ENCODE data around the gene COL6A3. TPM values are rescaled to one million over a fixed set of nuclear protein-coding genes. Genes with fewer than 3 reads are reported as not detected.

COL6A3 gene
- total RNA-seq, 1 experiment from 2014 or later, result 0.81 TPM

GRCh38 chr2:237341872-237342271 lies 72.1 kb downstream of the COL6A3 start:
- H4K8ac ChIP-seq (replicated peaks; ENCODE audit: insufficient read length, low read depth, low read length), result no peak overlapping the region
- no peaks in the 10 kb centered on the region; the same call in 1 of the 2 replicates for H3K27me3 ChIP-seq (ENCODE audit: insufficient read depth, low read length)
- H2BK15ac ChIP-seq (ENCODE audit: low read depth, low read length), result no peak overlapping the region
- no peaks in the 10 kb centered on the region for H3K9me3 ChIP-seq (ENCODE audit: control insufficient read depth, low read depth, low read length)
- no peak overlapping the region for H3K27ac ChIP-seq (ENCODE audit: insufficient read length, low read depth, low read length)
- no peak overlapping the region for H3K4me3 Mint-ChIP-seq
- H3K27me3 Mint-ChIP-seq (ENCODE audit: low read depth), result peaks cover 7% of the 10 kb centered on the region; the same call in 1 of the 2 replicates
- H3T11ph ChIP-seq (ENCODE audit: low read length), result no peak overlapping the region
- no peak overlapping the region for H2BK120ac ChIP-seq (ENCODE audit: low read depth, low read length, poor library complexity, severe bottlenecking)
- no peak overlapping the region for H4K5ac ChIP-seq (ENCODE audit: insufficient read length, low read depth, low read length)
- no CpG with 5 or more reads among the region's 4 CpGs for WGBS (ENCODE audit: extremely low coverage, insufficient read length, low lambda C conversion rate)
- H3K9ac ChIP-seq (ENCODE audit: extremely low read depth, insufficient read length, low read length), result no peak overlapping the region
- no peaks in the 10 kb centered on the region; a peak in 1 of 7 replicates for H3K36me3 Mint-ChIP-seq (ENCODE audit: insufficient read depth in 1 of 3, low read depth in 3 of 3)
- no peak overlapping the region for H2BK12ac ChIP-seq (ENCODE audit: insufficient read length, low read depth, low read length)
- no peak for TF ChIP-seq CTCF (conservative IDR thresholded peaks at IDR 0.05)
- H4K20me1 ChIP-seq (ENCODE audit: control insufficient read depth, insufficient read depth, insufficient read length), result no peaks in the 10 kb centered on the region
- peaks cover 0 to 2% of the 10 kb centered on the region in 2 experiments; a peak in 1 of 4 replicates for H3K4me1 Mint-ChIP-seq
- H2AFZ ChIP-seq (ENCODE audit: low read length), result no peak overlapping the region
- H3K27ac Mint-ChIP-seq, result no peak overlapping the region
- H4K91ac ChIP-seq (ENCODE audit: insufficient read length, low read depth, low read length), result no peak overlapping the region
- H3K79me2 ChIP-seq (ENCODE audit: insufficient read depth, low read length), result no peaks in the 10 kb centered on the region
- no peak overlapping the region for H3K23ac ChIP-seq (ENCODE audit: insufficient read length, low read depth, low read length)
- H2AK5ac ChIP-seq (ENCODE audit: insufficient read length, low read length), result no peak overlapping the region
- no peak overlapping the region for H3K18ac ChIP-seq (ENCODE audit: insufficient read length, low read depth, low read length)
- DNase-seq, result no peak
- no peaks in the 10 kb centered on the region for H3K79me1 ChIP-seq (ENCODE audit: insufficient read depth, low read depth, low read length, poor library complexity, severe bottlenecking)
- no peak overlapping the region for H3K4ac ChIP-seq (ENCODE audit: low read depth, low read length)
- no peaks in the 10 kb centered on the region for H3K23me2 ChIP-seq (ENCODE audit: insufficient read length, low read depth, low read length, poor library complexity, severe bottlenecking)
- H2BK20ac ChIP-seq (ENCODE audit: low read depth, low read length, poor library complexity, severe bottlenecking), result no peak overlapping the region
- no peak overlapping the region for H3K14ac ChIP-seq (ENCODE audit: insufficient read depth, low read length)
- no peak overlapping the region for H2BK5ac ChIP-seq (ENCODE audit: insufficient read length, low read length)
- H3K9me3 Mint-ChIP-seq, result no peaks in the 10 kb centered on the region
- no peaks in the 10 kb centered on the region for H3K4me1 ChIP-seq (ENCODE audit: insufficient read depth, low read length)
- H3K4me2 ChIP-seq (ENCODE audit: insufficient read depth, insufficient read length, low read length), result no peak overlapping the region
- H3K56ac ChIP-seq (ENCODE audit: insufficient read length, low read depth, low read length), result no peak overlapping the region

All from H9 (cell line).